WTC11 (cell line): ENCODE measurements around the gene ANKRD53.

ENCODE experiments used
- ATF1 ChIP-seq: sonication (generic); formaldehyde crosslinking; IDR thresholded peaks from 2 replicates; pipeline ENCODE4 v1.8.1; 2023; ENCODE audit warnings: mild to moderate bottlenecking, moderate library complexity, missing genetic modification reagents
- CREM ChIP-seq: sonication (generic); formaldehyde crosslinking; IDR thresholded peaks from 2 replicates; pipeline ENCODE4 v1.8.1; 2022; ENCODE audit warnings: mild to moderate bottlenecking, missing genetic modification reagents, moderate library complexity
- CTCF ChIP-seq: fragments of 200-600 bp; IDR thresholded peaks from 2 replicates; pipeline ENCODE4 v1.8.0; 2022; ENCODE audit warnings: antibody characterized with exemption

GRCh38 chr2:70946832-70947442 is 31.5 kb upstream of the ANKRD53 start:
- TF ChIP-seq CREM (CRISPR knock-in tag), result no peak
- TF ChIP-seq ATF1 (CRISPR knock-in tag), result no peak
- peak; percentile 46 for TF ChIP-seq CTCF
